Hematopoietic multipotent progenitor cell treated with erythropoietin and hydrocortisone succinate and interleukin-3 and kit ligand, for 15 days (in vitro differentiated cells): Measurements from ENCODE around the gene PEX11G.
"Not testable (repeated sequence)": the region's sequence is repeated elsewhere in the genome, so short reads cannot be mapped to it uniquely, and the experiment has no call there.

Experiments
- DNase-seq: peaks from one replicate; pipeline ENCODE4 v3.0.0-alpha.2; 2015; ENCODE audit warnings: low spot score

PEX11G gene

DNA sequence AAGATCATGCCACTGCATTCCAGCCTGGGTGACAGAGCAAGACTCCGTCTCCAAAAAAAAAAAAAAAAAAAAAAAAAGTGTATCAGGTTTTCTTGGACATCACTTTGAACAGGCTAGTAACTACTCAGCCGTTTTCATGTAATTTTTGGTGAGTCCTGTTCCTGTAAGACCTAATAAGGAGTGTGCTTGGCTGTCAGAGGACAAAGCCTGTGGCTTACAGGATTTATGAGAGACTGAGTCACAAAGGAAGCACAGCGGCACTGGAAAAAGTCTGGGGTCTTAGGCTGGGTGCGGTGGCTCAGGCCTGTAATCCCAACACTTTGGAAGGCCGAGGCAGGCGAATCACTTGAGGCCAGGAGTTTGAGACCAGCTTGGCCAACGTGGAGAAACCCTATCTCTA, 55.4 kb downstream of the PEX11G start:
- not testable (repeated sequence) for DNase-seq

DNA sequence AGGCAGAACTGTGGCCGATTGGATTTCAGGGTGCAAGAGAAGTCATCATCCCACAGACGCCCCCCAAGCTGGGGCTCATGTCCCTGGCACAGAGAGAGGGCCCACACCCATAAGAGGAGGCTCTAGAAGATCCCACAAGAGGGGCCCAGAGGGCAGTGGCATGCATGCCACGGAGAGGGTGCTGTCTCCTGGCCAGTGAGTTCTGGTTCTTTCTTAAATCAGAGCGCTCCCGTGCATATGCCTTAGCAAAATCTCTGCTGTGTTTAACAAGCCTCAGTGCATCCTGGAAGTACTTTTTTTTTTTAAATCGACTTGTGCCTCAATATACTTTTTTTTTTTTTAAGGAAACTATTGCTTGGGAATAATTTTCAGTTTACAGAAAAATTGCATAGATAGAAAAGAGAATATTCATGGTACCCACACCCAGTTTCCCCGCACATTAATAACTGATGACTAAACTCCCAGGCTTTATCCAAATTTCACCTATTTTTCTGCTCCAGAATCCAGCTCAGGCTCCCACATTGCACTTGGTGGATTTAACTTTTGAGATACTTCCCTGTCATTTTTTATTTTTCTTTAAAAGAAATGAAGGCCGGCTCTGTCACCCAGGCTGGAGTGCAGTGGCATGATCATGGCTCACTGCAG, 59.1 kb downstream of the PEX11G start:
- DNase-seq: no peak

DNA sequence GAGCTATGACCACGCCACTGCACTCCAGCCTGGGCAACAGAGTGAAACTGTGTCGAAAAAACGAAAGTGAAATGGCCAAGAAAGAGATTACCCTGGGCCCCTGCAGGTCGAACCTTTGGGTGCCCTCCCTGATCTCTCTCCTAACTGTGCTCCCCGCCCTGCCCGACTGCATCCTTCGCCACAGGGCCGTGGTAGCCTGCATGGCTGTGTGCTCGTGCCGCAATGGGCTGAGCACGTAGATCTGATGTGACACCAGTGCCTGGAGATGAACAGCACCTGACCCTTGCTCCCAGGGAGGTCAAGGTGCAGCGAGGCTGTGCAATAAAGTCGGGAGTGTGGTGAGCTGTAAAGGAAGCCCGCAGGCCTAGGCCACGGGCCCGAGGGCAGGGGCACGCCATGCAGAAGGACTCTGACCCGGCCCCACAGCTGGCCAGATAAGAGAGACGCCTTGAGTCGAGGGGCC, 60.2 kb downstream of the PEX11G start:
- DNase-seq: no peak

DNA sequence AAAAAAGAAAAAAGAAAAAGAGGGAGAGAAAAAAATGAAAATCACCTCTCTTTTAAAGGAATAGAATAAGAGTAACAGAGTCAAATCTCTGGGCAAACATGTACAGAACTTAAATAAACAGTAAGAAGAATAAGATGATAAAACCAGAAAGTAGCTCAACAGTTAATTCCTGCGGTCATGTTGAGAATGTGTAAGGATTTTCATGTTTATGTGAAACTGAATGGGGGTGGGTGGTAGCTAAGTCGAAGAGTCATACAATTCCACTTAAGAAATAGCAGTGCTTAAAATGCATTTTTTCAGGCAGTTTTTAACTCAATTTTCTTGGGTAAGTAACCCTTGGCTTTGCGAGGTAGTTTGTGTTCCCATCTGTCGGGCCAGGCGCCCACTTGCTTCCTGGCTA, 60.9 kb downstream of the PEX11G start:
- DNase-seq: no peak

DNA sequence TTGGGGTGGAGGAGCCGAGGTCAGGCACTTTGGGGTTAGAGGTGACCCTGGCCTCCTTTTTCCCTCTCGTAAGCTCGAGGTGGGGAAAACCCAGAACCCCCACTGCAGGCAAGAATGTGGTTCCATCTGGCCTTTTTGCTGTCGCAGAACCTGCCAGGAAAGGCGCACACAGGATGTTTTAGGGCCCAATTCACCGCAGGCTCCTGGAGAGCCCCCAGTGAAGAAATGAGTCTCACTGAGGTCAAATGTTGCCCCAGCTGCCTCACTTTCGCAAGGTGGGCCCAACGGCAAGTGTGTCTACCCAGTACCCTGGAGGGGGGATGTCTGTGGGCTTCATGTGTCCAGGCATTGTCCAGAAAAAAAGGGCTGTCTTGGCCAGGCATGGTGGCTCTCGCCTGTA, 61.8 kb downstream of the PEX11G start:
- no peak for DNase-seq
